Measurements from ENCODE around the gene DDAH1.

DDAH1 gene

GRCh38 chr1:85393490-85393889 lies 71.5 kb downstream of the DDAH1 start:
- DNase-seq (ENCODE audit: low read depth in 2 of 2) = no peak

- DNase-seq (ENCODE audit: low read depth in 2 of 2) = no peak
Observed at GRCh38 chr1:85388416-85388815, 76.5 kb downstream of the DDAH1 start.

- DNase-seq (ENCODE audit: low read depth in 2 of 2) = no peak
Observed at GRCh38 chr1:85387781-85388180, 77.2 kb downstream of the DDAH1 start.

GRCh38 chr1:85386068-85386722 lies 78.8 kb downstream of the DDAH1 start:
- DNase-seq (ENCODE audit: low read depth in 2 of 2) = no peak

- no peak for DNase-seq (ENCODE audit: low read depth in 2 of 2)
Observed at GRCh38 chr1:85379203-85380136, 85.5 kb downstream of the DDAH1 start.

GRCh38 chr1:85378534-85378933 lies 86.4 kb downstream of the DDAH1 start:
- no peak for DNase-seq (ENCODE audit: low read depth in 2 of 2)

- no peak for DNase-seq (ENCODE audit: low read depth in 2 of 2)
Observed at GRCh38 chr1:85376356-85376755, 88.6 kb downstream of the DDAH1 start.

- no peak for DNase-seq (ENCODE audit: low read depth in 2 of 2)
Observed at GRCh38 chr1:85375493-85375892, 89.5 kb downstream of the DDAH1 start.

GRCh38 chr1:85374160-85374559 lies 90.8 kb downstream of the DDAH1 start:
- DNase-seq (ENCODE audit: low read depth in 2 of 2) = no peak

- no peak for DNase-seq (ENCODE audit: low read depth in 2 of 2)
Observed at GRCh38 chr1:85373378-85373708, 91.6 kb downstream of the DDAH1 start.

GRCh38 chr1:85372683-85373377 lies 92.1 kb downstream of the DDAH1 start:
- DNase-seq (ENCODE audit: low read depth in 2 of 2) = no peak

GRCh38 chr1:85371021-85371420 lies 93.9 kb downstream of the DDAH1 start:
- no peak for DNase-seq (ENCODE audit: low read depth in 2 of 2)

GRCh38 chr1:85368073-85368770 lies 96.7 kb downstream of the DDAH1 start:
- no peak for DNase-seq (ENCODE audit: low read depth in 2 of 2)

- DNase-seq (ENCODE audit: low read depth in 2 of 2) = no peak
Observed at GRCh38 chr1:85366391-85367170, 98.4 kb downstream of the DDAH1 start.

GRCh38 chr1:85365851-85366250 lies 99.1 kb downstream of the DDAH1 start:
- no peak for DNase-seq (ENCODE audit: low read depth in 2 of 2)

GRCh38 chr1:85363521-85363920 lies 101.4 kb downstream of the DDAH1 start:
- DNase-seq (ENCODE audit: low read depth in 2 of 2) = no peak

- no peak for DNase-seq (ENCODE audit: low read depth in 2 of 2)
Observed at GRCh38 chr1:85363092-85363491, 101.9 kb downstream of the DDAH1 start.

- DNase-seq (ENCODE audit: low read depth in 2 of 2) = no peak
Observed at GRCh38 chr1:85361606-85362296, 103.2 kb downstream of the DDAH1 start.

GRCh38 chr1:85360730-85361493 lies 104.0 kb downstream of the DDAH1 start:
- DNase-seq (ENCODE audit: low read depth in 2 of 2) = no peak
